HG03439 (cell line): ENCODE results near the gene CRABP2.

Experiments used
- ATAC-seq: cut with Tn5 transposase; IDR thresholded peaks from one replicate; pipeline ENCODE4 v1.9.1; 2021; ENCODE audit warnings: mild to moderate bottlenecking, moderate library complexity; ENCODE audit not compliant: unreplicated experiment

CRABP2 gene

GRCh38 chr1:156742017-156742416 is 36.6 kb upstream of the CRABP2 start:
- ATAC-seq, result no peak

- peak; percentile 0 for ATAC-seq
These were observed 36.1 kb upstream of the CRABP2 start for GRCh38 chr1:156741481-156741983.

- ATAC-seq, result peak; percentile 80
These were observed 35.5 kb upstream of the CRABP2 start, which contains the start of gene MRPL24 for GRCh38 chr1:156740741-156741480. TSS of gene MRPL24 (minus strand) at chr1:156741088. CDS start at chr1:156738704, 2,384 bp downstream.

GRCh38 chr1:156740237-156740740 is 34.9 kb upstream of the CRABP2 start:
- ATAC-seq, result no peak

- ATAC-seq, result no peak
These were observed 33.5 kb upstream of the CRABP2 start for GRCh38 chr1:156738916-156739315.

GRCh38 chr1:156738407-156738806 is 33.0 kb upstream of the CRABP2 start:
- no peak for ATAC-seq

GRCh38 chr1:156733989-156734584 is 28.7 kb upstream of the CRABP2 start:
- no peak for ATAC-seq

- peak; percentile 85 for ATAC-seq
These were observed 23.4 kb upstream of the CRABP2 start, which contains the start of gene ISG20L2 for GRCh38 chr1:156728599-156729462. TSS of gene ISG20L2 (minus strand) at chr1:156728766. CDS start at chr1:156727652, 1,114 bp downstream.

- ATAC-seq, result peak; percentile 56
These were observed 22.7 kb upstream of the CRABP2 start, which contains the start of gene METTL25B for GRCh38 chr1:156727926-156728598. TSS of gene METTL25B (plus strand) at chr1:156728469. CDS start at chr1:156729105, 636 bp downstream.

- no peak for ATAC-seq
These were observed 22.1 kb upstream of the CRABP2 start for GRCh38 chr1:156727492-156727891.

- no peak for ATAC-seq
These were observed 21.3 kb upstream of the CRABP2 start for GRCh38 chr1:156726549-156727226.

- ATAC-seq, result peak; percentile 34
These were observed 20.4 kb upstream of the CRABP2 start for GRCh38 chr1:156725683-156726280.

GRCh38 chr1:156721535-156721934 is 16.2 kb upstream of the CRABP2 start:
- no peak for ATAC-seq

- ATAC-seq, result no peak
These were observed 15.7 kb upstream of the CRABP2 start for GRCh38 chr1:156721131-156721530.

GRCh38 chr1:156717351-156717750 is 12.0 kb upstream of the CRABP2 start:
- no peak for ATAC-seq

- ATAC-seq, result no peak
These were observed 9.4 kb upstream of the CRABP2 start for GRCh38 chr1:156714830-156715229.

GRCh38 chr1:156712626-156713025 is 7.2 kb upstream of the CRABP2 start:
- no peak for ATAC-seq

- no peak for ATAC-seq
These were observed 5.8 kb upstream of the CRABP2 start for GRCh38 chr1:156711011-156711817.
